RKO (cell line): ENCODE data around the gene SOD2.
"Not testable (repeated sequence)": the region's sequence is repeated elsewhere in the genome, so short reads cannot be mapped to it uniquely, and the experiment has no call there.

Experiments
- DNase-seq: peaks from one replicate; pipeline ENCODE4 v3.0.0-alpha.2; 2016; ENCODE audit warnings: low spot score

The SOD2 gene

DNA sequence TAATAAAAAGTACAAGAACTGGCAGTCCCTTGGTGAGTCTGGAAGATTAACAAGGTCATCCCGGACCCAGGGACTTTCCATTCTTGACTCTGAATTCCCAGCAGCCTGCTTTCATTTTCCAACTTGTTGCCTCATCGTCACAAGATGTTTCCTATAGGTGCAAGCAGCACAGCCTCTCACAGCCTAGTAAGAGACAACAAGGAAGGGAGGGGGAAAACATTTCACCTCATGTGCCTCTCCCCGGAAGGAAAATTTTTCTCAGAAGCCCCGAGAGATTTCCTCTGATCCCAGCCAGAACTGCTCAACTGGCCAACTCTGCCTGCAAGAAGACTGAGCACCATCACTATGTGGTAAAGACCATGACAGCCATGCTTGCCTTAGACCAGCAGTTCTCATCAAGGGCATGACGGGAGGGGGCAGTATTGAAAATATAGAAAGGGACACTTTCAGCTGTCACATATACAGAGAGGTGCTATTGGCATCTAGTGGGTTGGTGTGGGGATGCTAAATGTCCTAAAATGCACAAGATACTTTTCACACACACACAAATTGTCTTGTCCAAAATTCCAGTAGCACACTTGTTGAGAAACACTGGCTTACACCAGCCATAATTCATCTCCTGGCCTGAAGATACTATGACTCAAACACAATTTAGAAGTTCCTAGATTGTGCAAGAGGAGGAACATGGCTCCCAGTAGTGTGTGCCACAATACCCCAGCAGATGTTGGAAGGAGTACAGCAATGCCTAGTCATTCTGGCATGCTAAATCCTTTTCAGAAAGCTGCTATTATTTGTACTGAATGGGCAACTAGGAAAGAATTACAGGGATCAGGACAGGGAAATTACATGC lies 23.4 kb upstream of the SOD2 start:
- DNase-seq = no peak

- no peak for DNase-seq
Measured at GRCh38 chr6:159715605-159716004, 22.6 kb upstream of the SOD2 start.

DNA sequence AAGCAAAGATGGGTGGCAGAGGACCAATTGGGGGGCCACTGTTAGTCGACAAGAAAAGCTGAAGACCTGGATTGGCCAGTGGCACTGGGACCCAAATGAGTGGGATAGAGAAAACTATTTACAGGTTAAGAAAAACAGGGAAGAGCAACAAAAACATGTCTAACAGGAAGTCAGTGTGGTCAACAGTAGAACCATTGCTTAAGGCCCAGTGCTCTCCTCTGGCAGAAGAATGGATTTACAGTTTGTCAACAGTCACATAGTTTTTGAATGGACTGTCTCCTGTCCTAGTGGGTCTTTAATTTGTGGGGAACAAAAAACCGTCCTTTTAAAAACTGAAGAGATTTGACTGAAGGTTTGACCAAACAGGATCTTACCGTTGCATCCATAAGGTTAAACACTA lies 22.1 kb upstream of the SOD2 start:
- no peak for DNase-seq

- no peak for DNase-seq
Measured at GRCh38 chr6:159714404-159714803, 21.4 kb upstream of the SOD2 start.

- DNase-seq = no peak
Measured at GRCh38 chr6:159713984-159714383, 20.9 kb upstream of the SOD2 start.

GRCh38 chr6:159712389-159712788 lies 19.3 kb upstream of the SOD2 start:
- DNase-seq = not testable (repeated sequence)

DNA sequence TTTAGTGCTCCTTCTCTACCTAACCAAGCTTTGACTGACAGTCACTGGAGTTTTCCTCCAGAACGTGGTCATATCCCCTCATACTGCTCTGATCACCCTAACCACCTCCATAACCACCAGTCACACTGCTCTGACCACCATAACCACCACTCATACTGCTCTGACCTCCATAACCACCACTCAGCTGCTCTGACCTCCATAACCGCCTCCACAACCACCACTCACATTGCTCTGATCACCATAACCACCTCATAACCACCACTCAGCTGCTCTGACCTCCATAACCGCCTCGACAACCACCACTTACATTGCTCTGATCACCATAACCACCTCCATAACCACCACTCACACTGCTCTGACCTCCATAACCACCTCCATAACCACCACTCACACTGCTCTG lies 17.6 kb upstream of the SOD2 start:
- DNase-seq = not testable (repeated sequence)

DNA sequence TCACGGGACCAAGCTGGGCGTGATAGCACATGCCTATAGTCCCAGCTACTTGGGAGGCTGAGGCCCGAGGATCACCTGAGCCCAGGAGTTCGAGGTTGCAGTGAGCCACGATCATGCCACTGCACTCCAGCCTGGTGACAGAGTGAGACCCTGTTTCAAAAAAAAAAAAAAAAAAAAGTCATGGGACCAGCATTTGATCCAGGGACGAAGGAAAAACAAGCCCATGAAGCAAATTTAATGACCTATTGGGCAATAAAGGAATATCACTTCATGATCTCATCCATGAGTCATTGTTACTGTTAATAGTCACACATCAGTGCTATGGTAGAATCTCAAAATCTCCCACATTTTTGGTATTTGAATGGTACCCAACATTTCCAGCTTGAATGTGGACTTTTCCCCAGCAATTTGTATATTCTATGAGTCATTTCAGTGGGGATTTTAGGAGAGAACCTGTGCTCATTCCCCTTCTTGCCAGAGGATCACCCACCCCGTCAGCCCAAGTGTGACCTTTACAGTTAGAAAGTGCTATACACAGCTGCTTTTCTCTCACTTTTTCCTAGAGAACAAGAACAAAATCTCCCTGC lies 8.5 kb upstream of the SOD2 start:
- DNase-seq = peak; percentile 75

- no peak for DNase-seq
Measured at GRCh38 chr6:159700970-159701369, 7.9 kb upstream of the SOD2 start.

DNA sequence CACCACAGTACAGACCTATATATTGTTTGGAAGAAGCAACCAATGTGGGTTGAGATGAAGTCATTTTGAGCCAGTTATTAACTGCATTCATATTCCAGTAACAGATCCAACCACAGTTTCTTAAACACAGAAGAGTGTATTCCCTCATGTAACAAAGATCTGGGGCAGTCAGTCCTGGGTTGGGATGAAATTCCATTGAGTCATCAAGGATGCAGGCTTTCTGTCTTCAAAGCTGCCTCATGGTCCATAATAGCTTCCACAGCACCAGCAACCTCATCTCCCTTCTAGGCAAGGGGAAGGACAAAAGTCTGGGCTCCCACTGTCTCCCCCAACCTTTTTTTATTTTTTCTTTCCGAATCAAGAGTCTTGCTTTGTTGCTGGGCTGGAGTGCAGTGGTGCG lies 2.9 kb upstream of the SOD2 start:
- no peak for DNase-seq

DNA sequence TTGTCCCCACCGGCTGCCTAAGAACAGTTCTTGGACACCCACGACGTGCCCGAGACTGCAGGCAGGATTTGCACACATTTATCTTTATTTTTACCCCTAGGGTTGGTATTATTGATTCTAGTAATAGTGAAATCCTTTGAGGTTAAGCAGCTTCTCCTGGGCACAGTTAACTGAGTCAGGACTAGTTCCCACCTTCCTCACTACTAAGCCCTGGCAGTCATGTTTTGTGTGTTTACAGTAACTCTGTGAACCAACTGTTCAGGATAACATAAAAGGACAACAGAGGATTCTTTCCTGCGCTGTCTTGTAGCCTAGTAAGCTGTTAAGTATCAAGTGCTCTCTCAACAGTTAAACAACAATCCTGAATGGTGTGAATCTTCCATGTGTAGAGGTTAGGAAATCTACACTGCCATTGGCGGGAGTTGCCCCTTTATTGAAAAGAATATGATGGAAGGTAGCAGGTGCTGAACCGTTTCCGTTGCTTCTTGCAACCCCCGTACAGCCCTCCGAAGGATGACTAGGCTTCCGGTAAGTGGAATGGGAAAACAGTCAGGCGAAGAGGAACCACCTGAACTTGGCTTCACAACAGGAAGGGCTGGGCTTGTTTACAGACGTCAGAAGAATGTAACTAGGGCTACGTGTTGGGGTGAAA lies 979 bp upstream of the SOD2 start:
- DNase-seq = peak; percentile 14

GRCh38 chr6:159692303-159693127 lies 526 bp downstream of the SOD2 start:
- DNase-seq = peak; percentile 65

DNA sequence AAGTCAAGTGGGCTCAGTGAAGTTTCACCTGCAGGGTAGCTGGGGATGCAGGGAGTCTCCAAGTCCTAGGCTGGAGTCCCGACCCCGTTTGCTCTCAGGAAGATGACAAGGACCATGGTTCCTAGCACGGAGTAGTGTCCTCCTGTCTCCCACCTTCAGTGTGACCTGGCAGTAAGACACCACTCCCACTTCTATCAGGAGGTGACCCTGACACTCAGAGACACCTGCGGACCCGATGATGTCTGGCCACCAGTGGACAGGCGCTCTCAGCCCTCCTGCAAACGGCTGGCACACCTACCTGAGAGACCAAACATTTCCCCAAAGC lies 1.1 kb downstream of the SOD2 start:
- no peak for DNase-seq

GRCh38 chr6:159691133-159691962 lies 1.7 kb downstream of the SOD2 start:
- DNase-seq = peak; percentile 91

- DNase-seq = not testable (repeated sequence)
Measured at GRCh38 chr6:159690135-159690534, 2.9 kb downstream of the SOD2 start.

DNA sequence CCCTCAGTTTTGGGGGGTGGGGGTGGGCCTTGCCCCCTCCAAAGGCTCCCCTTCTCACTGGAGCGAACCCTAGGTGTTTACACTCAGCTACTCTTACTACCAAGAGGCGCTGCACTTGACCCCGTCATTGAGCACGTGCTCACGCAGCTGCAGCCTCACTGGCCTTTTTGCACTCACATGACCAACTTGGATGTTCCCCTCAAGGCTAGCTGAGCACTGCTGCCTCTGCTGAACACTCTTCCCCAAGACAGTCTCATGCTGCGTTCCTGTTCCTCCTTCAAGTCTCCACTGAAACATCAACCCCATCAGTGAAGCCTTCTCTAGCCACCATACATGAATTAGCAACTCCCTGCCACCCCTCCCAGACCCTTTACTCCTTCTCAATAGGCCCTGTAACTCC lies 4.0 kb downstream of the SOD2 start:
- DNase-seq = no peak

DNA sequence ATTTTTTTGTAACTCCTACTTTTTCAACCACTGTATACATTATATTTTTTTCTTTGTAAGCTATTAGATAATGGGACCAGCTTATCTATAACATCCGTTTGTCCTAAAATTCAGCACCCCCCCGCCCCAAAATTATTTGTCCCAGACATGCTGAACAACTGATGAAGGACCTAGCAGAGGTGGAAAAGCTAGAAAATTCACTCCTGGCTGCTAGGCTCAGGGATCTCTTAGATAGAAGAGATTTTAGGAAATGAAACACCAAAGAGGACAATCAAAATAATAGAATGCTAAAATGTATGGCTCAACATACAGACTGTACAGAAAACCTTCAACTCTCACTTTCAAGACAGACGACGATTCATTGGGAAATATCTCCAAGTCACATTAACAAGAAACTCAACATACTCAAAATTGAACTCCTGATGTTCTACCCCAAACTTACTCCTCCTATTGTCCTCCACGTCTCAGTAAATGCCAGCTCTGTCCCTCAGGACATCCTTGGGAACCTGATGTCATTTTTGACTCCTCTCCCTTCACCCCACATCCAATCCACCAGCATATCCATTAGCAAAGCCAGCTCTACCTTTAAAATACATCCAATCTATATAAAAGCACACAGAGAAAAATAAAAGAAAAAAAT lies 4.7 kb downstream of the SOD2 start:
- DNase-seq = no peak

GRCh38 chr6:159687341-159687740 lies 5.7 kb downstream of the SOD2 start:
- no peak for DNase-seq

DNA sequence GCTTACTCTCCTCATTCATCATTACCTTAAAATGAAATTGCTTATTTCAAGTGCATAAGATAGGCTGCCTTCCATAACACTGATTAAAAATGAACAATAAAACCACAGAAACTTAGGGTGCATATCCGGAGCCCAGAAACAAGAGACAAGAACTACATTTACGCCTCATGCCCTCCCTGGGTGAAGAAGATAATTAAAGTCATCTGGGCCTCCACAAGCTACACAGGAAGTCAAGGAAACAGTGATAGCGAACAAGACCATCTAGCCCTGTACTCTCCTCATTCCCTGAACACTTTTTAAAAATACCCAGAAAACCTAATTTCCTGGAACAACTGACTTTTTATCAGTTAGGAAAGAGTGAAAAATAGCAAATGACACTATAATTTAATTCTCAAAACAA lies 6.3 kb downstream of the SOD2 start:
- no peak for DNase-seq

GRCh38 chr6:159686040-159686439 lies 7.0 kb downstream of the SOD2 start:
- no peak for DNase-seq

DNA sequence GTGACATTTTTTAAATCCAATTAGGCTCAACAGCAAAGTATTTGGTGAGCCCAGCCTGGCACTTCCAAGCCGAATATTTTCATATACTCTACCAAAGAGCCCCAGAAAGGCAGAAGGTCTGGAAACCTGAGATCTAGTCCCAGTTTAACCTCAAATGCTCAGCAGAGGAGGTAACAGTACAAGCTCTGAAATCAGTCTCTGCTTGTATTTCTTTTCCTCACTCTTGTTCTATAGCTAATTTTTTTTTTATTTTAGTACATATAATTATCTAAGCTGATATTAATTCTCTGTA lies 9.1 kb downstream of the SOD2 start:
- DNase-seq = no peak
